Cardiac fibroblast (primary cell): ENCODE data around the gene PTPRD.

ENCODE experiments used
- DNase-seq, 2 donors: peaks; one replicate each; pipeline versions ENCODE4 v3.0.0 to v3.0.0-alpha.2; 2010; ENCODE audit warnings: low read depth in 2 of 2
- H3K4me3 ChIP-seq, 2 donors: replicated peaks in 1 of 2; 1 replicate in 1 of 2; 2 replicates in 1 of 2; pipeline ENCODE4 v1.5.1; 2011; ENCODE audit warnings: low read depth in 2 of 2, low read length in 2 of 2, mild to moderate bottlenecking in 2 of 2, moderate library complexity in 1 of 2
- TF ChIP-seq, protein P1 (sequence below): IDR thresholded peaks from one replicate; pipeline ENCODE4 v1.5.1; 2011; ENCODE audit warnings: low read depth, mild to moderate bottlenecking, low read length, inconsistent platforms

The PTPRD gene

DNA sequence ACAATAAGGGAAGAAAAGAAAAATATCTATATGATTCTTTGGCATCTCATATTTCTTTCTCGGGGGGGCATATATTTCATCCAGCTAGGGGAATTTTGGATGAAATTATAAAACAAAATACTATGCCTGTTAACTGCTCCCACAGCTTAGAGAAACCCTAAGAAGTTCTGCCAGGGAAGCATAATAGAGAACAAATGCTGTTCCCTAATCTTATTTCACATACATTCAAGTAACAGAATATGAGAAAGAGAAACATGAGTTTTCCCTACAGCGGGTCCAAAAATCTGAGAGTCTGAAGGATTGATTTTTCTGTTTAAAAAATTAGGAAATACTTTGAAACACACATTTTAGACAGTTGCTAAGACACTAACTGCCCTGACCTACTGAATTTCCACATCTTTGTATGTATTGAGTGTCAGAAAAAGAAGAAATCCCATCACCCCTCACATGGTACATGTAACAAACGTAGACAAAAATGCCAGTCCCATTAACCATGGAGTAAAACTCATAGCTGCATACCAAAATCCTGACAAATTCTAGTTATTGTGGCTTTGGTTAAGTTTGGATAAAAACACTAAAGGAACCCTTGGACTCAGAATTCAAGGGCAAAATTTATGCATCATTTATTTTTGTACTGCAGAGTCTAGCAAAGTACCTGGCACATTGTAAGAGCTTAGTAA is 2193.1 kb downstream of the PTPRD start:
- TF ChIP-seq, protein P1, sequence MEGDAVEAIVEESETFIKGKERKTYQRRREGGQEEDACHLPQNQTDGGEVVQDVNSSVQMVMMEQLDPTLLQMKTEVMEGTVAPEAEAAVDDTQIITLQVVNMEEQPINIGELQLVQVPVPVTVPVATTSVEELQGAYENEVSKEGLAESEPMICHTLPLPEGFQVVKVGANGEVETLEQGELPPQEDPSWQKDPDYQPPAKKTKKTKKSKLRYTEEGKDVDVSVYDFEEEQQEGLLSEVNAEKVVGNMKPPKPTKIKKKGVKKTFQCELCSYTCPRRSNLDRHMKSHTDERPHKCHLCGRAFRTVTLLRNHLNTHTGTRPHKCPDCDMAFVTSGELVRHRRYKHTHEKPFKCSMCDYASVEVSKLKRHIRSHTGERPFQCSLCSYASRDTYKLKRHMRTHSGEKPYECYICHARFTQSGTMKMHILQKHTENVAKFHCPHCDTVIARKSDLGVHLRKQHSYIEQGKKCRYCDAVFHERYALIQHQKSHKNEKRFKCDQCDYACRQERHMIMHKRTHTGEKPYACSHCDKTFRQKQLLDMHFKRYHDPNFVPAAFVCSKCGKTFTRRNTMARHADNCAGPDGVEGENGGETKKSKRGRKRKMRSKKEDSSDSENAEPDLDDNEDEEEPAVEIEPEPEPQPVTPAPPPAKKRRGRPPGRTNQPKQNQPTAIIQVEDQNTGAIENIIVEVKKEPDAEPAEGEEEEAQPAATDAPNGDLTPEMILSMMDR = no peak
- DNase-seq = peak in 1 of 2 donors; percentile 23
- H3K4me3 ChIP-seq = no peak overlapping the region

- H3K4me3 ChIP-seq = no peak overlapping the region
- TF ChIP-seq, protein P1 = no peak
- no peak for DNase-seq
These were observed 2195.5 kb downstream of the PTPRD start for GRCh38 chr9:8417341-8417740.

DNA sequence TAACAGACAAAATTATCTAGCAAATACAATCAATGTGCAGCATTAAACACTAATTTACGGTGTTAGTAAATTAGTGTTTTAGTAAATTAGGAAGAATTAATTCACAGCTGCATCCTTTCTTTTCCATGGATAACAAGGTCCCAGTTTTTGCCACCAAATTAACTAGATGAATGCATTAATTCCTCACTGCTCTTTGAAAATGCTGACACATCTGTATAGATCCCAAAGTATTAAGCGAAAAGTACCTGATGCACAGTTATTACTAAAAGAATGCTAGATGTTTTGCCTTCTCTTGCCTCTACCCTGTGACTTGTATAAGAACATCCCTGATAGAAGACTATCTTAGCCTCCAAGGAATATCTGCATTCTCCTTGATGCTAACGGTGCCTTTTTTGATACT is 2200.5 kb downstream of the PTPRD start:
- H3K4me3 ChIP-seq = no peak overlapping the region
- TF ChIP-seq, protein P1 = no peak
- DNase-seq = no peak

GRCh38 chr9:8408575-8409190 is 2204.1 kb downstream of the PTPRD start:
- DNase-seq = no peak
- no peak overlapping the region for H3K4me3 ChIP-seq
- TF ChIP-seq, protein P1 = no peak

DNA sequence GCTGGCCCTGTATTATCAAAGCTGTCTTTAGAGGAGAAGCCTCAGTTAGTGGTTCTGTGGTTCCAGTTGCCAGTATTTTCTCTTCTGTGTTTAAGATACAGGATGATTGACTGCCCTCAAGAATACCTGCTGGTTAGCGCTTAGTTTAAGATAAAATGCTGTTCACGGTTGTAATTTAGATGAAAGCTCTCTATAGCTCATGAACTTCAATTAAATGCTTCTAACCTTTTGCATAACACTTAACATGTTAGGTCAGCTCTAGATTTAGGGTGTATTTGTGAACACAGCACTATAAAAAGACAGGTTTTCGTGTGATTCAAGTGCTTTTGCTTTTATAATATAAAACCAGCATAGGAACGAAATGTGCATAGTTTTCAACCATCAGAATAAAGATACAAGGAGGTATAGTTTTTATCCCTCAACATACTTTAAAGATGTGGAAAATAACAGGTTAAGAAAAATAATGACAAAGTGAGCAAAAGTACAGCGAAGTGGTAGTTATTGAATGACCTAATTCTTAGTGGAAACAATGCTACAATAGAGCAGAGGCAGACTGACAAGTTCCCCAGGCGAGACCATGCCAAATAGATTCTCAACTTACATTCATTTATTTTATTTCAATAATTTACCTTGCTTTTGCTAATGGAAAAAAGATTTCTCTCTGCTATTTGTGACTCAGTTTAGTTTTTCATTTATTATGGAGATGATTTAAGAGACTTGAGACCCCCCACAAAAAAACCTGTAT is 2210.7 kb downstream of the PTPRD start:
- TF ChIP-seq, protein P1 = no peak
- H3K4me3 ChIP-seq = no peak overlapping the region
- no peak for DNase-seq

DNA sequence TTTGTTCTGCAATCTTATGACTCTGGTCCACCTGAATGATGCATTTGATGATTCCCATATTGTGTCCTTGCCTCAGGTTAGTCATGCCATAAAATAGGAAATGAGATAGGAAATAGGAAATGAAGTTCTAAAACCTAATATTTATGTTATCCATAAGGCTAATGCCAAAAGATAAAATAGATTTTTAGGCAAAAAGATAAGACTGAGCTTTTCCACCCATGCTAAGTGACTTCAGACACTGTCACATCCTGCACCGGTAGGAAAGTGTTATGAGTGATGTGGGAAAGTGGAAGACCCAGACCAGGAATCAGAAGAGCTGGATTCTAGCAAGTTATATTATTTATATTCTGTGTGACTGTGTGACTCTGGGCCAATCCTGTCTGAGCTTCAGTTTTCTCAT is 2212.4 kb downstream of the PTPRD start:
- DNase-seq = no peak

More for the DNA sequence above, 2212.4 kb downstream of the PTPRD start:
- TF ChIP-seq, protein P1 = no peak
- no peak overlapping the region for H3K4me3 ChIP-seq
